T-helper 1 cell treated with Interleukin-12 subunit alpha and Interleukin-12 subunit beta and Interleukin-4 antibody, amounts not matched to agents 30 ng/mL and 1 ng/mL, for 36 hours (primary cell): Measurements from ENCODE around the gene PPP1R13L. TPM values are rescaled to one million over a fixed set of nuclear protein-coding genes. Genes with fewer than 3 reads are reported as not detected.

Source experiments
- intact Hi-C: fragments of 100-400 bp; cut with micrococcal nuclease; formaldehyde crosslinking; loops from one replicate; pipeline ENCODE4 v1.15.1; 2024
- total RNA-seq: library from RNA; stranded (reverse); gene quantifications from 2 replicates; pipeline ENCODE4 v1.2.3, GENCODE V29; 2022

The PPP1R13L gene
- total RNA-seq, 1 donor from 2014 or later, result 10.6 TPM

DNA sequence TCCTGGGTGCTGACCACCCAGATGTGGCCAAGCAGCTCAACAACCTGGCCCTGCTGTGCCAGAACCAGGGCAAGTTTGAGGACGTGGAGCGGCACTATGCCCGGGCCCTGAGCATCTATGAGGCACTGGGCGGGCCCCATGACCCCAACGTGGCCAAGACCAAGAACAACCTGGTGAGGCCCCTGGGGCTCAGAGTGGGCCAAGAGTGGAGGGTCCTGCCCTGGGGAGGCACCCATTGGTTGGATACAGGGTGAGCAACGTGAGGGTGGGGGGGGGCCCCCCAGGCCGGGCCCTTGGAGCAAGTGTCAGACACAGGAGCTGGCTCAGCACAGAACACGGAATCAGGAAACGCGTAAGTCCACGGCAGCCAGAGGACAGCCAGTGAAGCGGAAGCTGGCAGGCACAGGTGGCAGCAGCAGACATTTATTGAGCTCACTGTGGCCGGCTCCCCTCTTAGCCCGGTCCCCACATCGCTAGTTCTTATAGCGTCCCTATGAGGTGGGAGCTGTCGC is 55.4 kb downstream of the PPP1R13L start:
- intact Hi-C loops, result no loop called here

DNA sequence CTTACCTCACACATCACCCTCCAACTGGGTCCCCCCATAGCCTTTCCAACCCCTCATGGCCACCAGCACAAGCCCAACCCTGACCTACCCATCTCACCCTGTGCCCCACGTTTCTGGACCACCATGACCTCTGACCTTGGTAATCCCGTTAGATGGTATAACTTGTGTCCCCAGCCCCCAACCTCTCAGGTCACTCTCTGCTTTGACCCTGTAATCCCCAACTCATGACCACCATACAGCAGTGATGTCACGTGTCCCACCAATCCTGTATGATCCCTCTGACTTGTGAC is 55.8 kb downstream of the PPP1R13L start:
- intact Hi-C loops, result no loop called here

DNA sequence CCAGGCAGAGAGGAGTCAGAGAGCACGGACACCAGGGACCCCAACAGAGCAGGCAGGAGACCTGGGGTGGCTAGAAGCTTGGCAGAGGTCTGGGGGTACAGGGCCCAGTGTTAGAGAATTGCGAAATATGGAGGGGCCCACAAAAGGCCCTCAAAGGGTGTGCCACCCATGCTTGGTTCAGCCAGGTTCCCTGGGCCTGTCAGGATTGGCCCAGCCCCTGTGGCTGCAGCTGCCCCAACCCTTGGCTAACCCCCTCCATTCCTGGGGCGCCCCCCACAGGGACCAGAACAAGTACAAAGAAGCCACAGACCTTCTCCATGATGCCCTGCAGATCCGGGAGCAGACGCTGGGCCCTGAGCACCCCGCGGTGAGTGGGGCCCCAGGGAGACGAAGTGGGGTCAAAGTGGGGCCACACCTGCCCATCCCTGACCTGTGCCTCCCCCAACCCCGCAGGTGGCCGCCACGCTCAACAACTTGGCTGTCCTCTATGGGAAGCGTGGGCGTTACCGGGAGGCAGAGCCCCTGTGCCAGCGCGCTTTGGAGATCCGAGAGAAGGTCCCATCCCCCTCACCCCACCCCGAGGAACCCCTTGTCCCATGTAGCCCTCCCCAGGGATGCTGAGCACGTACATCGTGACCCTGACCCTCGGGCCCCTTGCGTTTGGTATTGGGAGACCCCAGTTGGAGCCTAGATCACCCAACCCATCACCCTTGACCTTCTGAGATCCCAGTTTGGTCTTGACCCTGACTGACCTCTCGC is 56.3 kb downstream of the PPP1R13L start:
- intact Hi-C loops, result no loop called here

GRCh38 chr19:45347570-45348366 is 57.1 kb downstream of the PPP1R13L start:
- intact Hi-C loops, result no loop called here

- intact Hi-C loops, result no loop called here
Measured at GRCh38 chr19:45346449-45346848, 58.4 kb downstream of the PPP1R13L start.

DNA sequence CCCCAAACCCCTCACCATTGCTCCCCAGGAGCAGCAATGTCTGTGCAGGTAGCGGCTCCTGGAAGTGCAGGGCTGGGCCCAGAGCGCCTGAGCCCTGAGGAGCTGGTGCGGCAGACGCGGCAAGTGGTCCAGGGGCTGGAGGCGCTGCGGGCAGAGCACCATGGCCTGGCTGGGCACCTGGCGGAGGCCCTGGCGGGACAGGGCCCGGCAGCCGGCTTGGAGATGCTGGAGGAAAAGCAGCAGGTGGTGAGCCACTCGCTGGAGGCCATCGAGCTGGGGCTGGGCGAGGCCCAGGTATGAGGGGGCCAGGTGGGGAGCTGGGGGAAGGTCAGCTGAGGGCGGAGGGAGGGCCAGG is 59.4 kb downstream of the PPP1R13L start:
- intact Hi-C loops, result no loop called here

DNA sequence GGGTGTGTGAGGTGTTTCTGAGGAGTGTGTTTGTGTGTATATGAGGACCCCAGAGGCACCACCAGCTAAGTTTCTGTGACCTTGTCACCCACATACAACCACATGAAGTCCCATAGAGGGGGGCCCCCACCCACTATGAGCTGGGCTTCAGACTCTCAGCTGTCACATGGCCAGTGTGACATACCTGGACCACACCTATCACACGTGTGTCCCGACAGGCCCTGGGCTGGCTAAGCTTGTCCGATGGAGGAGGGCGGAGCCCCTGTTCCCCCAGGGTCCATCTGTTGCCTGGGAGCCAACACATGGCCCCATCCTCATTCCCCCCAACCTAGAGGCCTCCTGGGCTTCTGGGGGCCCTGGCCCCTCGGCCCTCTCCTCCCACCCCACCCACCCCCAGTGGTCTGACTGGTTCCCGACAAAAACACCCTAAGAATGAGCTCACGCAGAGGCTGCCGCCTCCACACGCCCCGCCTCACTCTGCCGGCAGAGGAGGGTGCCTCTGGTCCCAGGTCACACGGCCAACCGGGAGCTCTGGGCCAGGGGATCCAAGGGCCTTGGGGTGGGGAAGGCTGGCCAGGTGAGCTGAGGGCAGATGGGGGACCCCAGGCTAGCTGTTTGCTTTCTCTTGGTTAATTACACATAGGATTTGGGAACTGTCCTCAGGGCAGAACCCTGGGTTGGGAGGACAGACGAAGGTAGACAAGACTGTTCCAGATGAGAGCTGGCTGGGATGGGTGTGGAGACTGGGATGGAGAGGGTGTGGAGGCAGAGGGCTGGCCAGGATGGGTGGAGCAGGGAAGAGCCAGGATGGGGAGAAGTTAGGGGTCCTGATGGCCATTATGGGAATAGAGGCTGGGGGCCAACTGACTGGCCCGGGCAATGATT is 60.0 kb downstream of the PPP1R13L start:
- intact Hi-C loops, result no loop called here

GRCh38 chr19:45342911-45343310 is 62.0 kb downstream of the PPP1R13L start:
- intact Hi-C loops, result no loop called here

GRCh38 chr19:45340899-45341453 is 63.9 kb downstream of the PPP1R13L start:
- intact Hi-C loops, result no loop called here

GRCh38 chr19:45340232-45340898 is 64.5 kb downstream of the PPP1R13L start, which contains the start of gene KLC3:
KLC3 (plus strand) TSS chr19:45340750; CDS start chr19:45345542, 4,792 bp downstream.
- intact Hi-C loops, result no loop called here

DNA sequence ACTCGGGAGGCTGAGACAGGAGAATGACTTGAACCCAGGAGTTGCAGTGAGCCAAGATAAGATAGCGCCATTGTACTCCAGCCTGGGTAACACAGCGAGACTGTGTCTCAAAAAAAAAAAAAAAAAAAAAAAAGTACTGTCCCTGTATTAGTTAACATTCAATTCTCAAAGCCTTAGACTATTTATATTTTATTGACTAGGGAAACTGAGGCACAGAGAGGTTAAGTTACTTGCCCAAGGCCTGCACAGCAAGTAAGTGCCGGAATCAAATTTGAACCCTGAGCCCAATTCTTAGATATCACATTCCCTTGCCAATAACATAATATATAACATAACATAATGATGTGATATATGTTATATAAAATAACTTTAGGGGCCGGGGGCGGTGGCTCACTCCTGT is 65.2 kb downstream of the PPP1R13L start:
- intact Hi-C loops, result loop anchor here (5.0 kb wide), 1 partner anchor 352 kb away; no protein-coding TSS in a partner anchor

DNA sequence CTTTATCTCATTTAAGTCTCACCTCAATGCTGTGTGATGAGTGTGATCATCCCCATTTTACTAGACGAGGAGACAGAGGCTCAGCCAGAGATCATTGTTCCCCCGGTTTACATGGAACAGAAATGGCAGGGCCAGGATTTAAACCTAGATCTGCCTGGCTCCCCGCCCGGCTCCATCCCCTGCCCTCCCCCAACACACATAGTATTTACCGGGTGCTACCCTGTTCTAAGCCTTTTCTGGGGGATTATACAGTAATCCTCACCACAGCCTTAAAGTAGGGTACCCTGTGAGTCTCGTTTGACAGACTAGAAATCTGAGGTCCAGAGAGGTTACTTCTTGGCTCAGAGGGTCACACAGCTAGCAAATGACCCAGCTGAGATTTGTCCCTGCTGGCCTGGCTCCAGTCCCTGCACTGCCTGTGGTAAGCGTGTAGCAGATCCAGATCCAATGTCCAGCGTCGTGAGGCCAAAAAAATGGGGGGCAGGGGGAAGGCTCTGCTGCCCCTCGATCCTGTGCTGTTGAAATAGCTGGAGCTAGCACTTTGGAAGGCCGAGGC is 68.1 kb downstream of the PPP1R13L start:
- intact Hi-C loops, result loop anchor here (5.0 kb wide), 1 partner anchor 349 kb away; no protein-coding TSS in a partner anchor

DNA sequence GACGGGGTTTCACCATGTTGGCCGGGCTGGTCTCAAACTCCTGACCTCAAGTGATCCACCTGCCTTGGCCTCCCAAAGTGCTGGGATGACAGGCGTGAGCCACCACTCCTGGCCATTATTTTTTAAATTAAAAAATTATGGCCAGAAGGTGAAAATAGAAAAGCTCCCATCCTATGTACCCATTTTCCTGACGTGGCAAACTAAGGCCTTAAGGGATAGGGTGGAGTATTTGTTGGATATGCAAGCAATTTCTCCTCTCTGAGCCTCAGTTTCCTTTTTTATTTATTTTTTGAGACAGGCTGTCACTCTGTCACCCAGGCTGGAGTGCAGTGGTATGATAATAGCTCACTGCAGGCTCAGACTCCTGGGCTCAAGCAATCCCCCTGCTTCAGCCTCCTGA is 70.0 kb downstream of the PPP1R13L start:
- intact Hi-C loops, result loop anchor here (5.0 kb wide), 1 partner anchor 348 kb away; no protein-coding TSS in a partner anchor

DNA sequence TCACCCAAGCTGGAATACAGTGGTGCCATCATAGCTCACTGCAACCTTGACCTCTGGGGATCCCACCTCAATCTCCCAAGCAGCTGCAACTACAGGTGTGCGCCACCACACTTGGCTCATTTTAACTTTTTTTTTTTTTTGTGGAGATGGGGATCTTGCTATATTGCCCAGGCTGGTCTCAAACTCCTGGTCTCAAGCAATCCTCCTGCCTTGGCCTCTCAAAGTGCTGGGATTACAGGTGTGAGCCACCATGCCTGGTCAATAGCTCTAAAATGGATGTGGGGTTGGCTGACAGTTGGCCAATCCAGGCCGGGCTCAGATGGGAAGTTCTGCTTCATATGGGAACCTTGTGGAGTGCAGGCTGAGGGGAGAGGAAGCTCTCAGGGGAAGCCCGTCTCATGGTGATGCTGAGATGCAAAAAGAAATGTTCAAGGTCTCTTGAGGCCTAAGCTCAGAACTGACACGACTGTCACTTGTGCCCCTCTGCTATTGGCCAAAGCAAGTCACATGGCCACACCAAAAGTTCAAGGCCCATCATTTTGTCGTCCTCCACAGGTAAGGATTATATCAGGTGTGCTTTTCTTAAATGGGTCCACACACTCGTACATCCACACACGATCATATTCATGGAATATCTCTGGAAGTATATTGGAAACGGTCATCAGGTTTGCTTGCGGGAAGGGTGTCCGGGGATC is 71.1 kb downstream of the PPP1R13L start:
- intact Hi-C loops, result no loop called here

GRCh38 chr19:45331411-45331810 is 73.5 kb downstream of the PPP1R13L start:
- intact Hi-C loops, result no loop called here
